ENCODE results near the gene GRM5. TPM values are rescaled to one million over a fixed set of nuclear protein-coding genes. Genes with fewer than 3 reads are reported as not detected.
"Not testable (repeated sequence)": the region's sequence is repeated elsewhere in the genome, so short reads cannot be mapped to it uniquely, and the experiment has no call there.

GRM5 gene
- total RNA-seq, 4 donors from 2014 or later, result 0.09 TPM; not detected in 3

DNA sequence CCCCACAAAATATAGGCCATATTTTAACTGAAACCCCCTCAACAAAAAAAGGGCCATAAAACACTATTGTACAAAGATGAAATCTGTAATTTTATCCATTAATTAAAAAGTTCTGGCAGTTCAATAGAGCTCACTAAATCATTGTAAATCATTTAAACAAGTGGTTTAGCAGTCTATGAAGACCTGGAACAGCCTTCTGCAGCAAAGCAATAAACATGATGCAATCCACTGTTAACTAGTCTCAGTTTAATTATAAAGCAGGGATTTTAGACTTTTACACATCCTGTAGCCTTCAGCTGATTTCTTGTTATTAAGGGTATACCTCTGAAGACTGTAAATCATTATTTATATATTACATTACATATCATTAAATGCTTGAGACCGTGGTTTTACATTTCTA, 8.4 kb downstream of the GRM5 start:
- H3K27ac ChIP-seq; DNase-seq; H3K36me3 ChIP-seq; H3K4me1 ChIP-seq; H3K9me3 ChIP-seq; H3K4me3 ChIP-seq; intact Hi-C loops (cut with DNase I); H3K27me3 ChIP-seq: not testable (repeated sequence)
- WGBS, 2 donors, result 68 to 75% methylated on average over 1 of the region's 1 CpG

DNA sequence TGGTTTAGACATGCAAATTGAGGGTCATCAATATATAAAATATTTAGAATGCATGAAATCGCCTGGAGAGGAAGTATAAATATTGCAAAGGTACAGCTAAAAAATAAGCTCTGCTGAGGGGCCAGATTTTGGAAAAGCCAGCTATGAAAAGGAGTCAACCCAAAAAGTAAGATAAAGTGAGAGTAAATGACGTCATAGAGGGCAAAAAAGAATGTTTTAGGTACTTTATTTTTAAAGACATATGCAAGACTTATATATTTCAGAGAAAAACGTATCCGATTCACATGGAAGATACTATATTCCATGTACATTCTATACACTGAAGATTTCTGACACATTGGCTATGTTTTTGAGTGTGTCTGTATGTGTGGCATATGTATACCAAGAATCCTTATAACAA, 13.6 kb downstream of the GRM5 start:
- Histone ChIP-seq H3K4me1 (no peaks in the 10 kb centered on the region), H3K4me3 (no peak overlapping the region), H3K36me3 (no peaks in the 10 kb centered on the region), H3K27ac (no peak overlapping the region), H3K9me3 (no peaks in the 10 kb centered on the region), H3K27me3 (no peaks in the 10 kb centered on the region)
- no peak for DNase-seq
- WGBS, 2 donors, result 70 to 80% methylated on average over 4 of the region's 4 CpGs
- intact Hi-C loops (cut with DNase I), result no loop called here
- TF ChIP-seq POLR2A (IDR thresholded peaks at IDR 0.05), result no peak
- TF ChIP-seq, protein P1, sequence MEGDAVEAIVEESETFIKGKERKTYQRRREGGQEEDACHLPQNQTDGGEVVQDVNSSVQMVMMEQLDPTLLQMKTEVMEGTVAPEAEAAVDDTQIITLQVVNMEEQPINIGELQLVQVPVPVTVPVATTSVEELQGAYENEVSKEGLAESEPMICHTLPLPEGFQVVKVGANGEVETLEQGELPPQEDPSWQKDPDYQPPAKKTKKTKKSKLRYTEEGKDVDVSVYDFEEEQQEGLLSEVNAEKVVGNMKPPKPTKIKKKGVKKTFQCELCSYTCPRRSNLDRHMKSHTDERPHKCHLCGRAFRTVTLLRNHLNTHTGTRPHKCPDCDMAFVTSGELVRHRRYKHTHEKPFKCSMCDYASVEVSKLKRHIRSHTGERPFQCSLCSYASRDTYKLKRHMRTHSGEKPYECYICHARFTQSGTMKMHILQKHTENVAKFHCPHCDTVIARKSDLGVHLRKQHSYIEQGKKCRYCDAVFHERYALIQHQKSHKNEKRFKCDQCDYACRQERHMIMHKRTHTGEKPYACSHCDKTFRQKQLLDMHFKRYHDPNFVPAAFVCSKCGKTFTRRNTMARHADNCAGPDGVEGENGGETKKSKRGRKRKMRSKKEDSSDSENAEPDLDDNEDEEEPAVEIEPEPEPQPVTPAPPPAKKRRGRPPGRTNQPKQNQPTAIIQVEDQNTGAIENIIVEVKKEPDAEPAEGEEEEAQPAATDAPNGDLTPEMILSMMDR (IDR thresholded peaks at IDR 0.05), result no peak

DNA sequence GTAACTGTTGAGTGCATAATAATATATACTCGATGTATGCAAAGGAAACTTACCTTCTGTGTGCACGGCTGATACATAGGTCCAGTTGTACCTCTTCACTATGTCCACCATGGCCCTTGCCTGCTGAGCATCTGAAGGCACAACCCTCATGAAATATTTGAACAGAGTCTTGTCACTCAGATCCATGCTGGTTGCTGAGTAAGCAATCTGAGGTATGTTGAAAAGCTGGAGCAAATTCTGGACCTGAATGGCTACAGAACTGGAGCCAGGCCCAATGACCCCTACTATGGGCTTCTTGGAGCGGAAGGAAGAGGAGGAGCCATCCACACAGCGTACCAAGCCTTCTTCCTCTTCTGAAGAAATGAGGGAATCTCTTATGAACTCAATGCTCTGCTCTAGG, 18.6 kb downstream of the GRM5 start:
- H3K4me1 ChIP-seq; H3K4me3 ChIP-seq; DNase-seq; H3K27me3 ChIP-seq; H3K9me3 ChIP-seq; H3K36me3 ChIP-seq; intact Hi-C loops (cut with DNase I); H3K27ac ChIP-seq: not testable (repeated sequence)
- 85 to 91% methylated on average over 3 to 4 of the region's 4 CpGs for WGBS, 2 donors

DNA sequence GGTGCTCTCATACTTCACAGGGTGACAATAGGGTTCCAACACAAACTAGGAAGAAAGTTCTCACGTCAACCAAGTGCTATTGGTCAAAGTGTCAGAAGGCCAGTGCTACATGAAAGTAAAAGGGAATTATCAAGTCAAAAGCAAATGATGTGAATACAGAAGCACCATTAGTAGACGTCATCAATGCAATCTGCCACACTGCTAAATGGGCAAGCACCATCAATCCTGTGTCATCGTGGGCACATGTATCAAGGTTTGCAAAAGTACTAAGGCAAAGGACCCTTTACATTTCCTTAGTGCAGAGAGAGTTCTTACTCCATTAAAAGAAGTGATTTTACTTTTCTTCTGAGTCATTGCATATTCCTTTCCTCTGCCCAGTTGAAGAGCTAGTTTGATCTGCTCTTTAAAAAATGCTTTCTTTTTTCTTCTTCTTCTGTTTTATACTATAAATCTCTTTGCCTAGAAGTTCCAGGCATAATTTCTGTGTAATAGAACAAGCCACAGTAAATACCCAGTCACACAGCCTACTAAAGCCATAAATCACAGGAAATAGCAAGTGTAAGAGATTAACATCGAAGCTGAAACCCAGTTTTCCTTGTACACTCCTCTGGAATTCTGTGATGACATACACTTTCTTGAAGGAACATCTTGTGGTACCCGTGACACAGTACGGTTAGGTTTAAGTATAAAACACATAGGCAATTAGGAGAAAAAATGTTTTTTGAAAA, 21.8 kb downstream of the GRM5 start:
- H3K27me3 ChIP-seq; H3K36me3 ChIP-seq; H3K4me3 ChIP-seq; DNase-seq; H3K4me1 ChIP-seq; H3K9me3 ChIP-seq; H3K27ac ChIP-seq; intact Hi-C loops (cut with DNase I): not testable (repeated sequence)
- 63 to 70% methylated on average over 6 of the region's 6 CpGs for WGBS, 2 donors

DNA sequence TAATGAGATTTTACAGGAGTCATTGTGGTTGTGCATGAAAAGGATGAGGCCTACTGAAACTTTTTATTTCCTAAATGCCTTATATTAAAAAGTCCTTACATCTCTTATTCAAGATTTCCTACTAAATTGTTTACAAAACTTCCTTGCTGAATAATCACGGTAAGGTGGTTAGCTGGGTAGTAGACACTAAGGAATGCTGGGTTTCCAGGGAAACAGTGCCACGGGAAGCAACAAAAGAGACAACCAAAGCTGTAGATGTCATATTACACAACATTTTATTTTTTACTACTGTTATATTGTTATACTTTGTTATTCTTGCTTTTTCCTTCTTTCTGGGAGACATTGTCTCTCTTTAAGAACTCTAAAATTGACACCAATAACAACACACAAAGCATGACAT, 36.1 kb downstream of the GRM5 start:
- H3K27me3 ChIP-seq; H3K9me3 ChIP-seq; H3K27ac ChIP-seq; DNase-seq; intact Hi-C loops (cut with DNase I); H3K36me3 ChIP-seq; H3K4me1 ChIP-seq; H3K4me3 ChIP-seq: not testable (repeated sequence)
- WGBS, 2 donors, result 72 to 81% methylated on average over 2 of the region's 2 CpGs

DNA sequence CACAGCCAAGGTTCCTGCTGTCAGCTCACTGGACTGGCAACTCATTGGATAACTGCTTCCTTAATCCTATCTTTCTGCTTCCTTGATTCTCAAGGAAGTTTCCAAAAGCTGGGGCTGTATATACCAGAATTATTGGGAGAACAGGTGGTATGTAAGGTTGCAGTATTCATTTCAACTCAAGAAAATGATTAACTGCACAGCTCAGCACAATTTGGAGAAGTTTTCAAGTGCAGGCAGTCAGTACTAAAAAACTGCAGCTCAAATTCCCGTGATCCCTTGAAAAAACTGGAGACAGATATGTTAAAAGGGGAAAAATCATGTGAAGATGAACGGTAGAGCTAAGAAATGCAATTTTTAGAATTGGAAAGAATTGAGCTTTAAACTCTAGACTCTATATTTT, 44.4 kb downstream of the GRM5 start:
- no peak for TF ChIP-seq POLR2A (IDR thresholded peaks at IDR 0.05)
- TF ChIP-seq, protein P1 (IDR thresholded peaks at IDR 0.05), result no peak
- DNase-seq, result no peak
- no peak overlapping the region for H3K27ac ChIP-seq
- intact Hi-C loops (cut with DNase I), result no loop called here
- no peaks in the 10 kb centered on the region for H3K36me3 ChIP-seq
- H3K4me3 ChIP-seq, result no peak overlapping the region
- H3K27me3 ChIP-seq, result no peaks in the 10 kb centered on the region
- H3K9me3 ChIP-seq, result no peaks in the 10 kb centered on the region
- no peaks in the 10 kb centered on the region for H3K4me1 ChIP-seq
- 67 to 72% methylated on average over 2 of the region's 2 CpGs for WGBS, 2 donors

DNA sequence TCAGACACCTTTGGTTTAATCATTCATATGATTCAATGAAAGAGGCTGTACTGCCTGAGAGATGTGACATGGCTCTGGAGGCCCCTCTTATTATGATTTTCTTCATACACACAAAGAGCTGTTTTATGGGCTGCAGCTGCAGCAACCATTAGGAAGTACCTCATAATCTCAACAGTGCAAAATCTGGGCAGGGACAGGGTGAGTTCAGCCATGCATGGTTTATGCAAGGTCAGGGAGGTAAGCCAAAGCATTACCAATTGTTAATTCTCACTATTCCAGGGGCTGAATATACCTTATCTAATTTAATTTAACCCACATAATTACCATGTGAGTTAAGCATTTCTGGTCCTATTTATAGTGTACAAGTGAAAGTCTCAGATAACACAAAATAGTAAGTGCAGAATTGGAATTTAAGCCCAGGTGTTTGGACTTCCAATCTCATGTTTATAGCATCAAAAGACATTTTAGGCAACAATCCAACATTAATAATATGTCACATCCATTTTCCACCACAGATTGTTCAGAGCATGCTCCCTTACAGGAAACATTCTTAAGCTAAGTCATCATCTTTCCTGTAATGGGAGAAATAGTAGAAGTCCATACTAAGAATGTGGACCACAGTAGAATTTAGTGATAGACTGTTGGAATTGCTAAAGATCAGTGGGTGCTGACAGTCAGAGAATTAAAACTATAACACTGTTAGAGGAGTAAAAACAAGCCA, 45.8 kb downstream of the GRM5 start:
- H3K4me3 ChIP-seq; intact Hi-C loops (cut with DNase I); H3K27me3 ChIP-seq; DNase-seq; H3K36me3 ChIP-seq; H3K4me1 ChIP-seq; H3K9me3 ChIP-seq; H3K27ac ChIP-seq: not testable (repeated sequence)

DNA sequence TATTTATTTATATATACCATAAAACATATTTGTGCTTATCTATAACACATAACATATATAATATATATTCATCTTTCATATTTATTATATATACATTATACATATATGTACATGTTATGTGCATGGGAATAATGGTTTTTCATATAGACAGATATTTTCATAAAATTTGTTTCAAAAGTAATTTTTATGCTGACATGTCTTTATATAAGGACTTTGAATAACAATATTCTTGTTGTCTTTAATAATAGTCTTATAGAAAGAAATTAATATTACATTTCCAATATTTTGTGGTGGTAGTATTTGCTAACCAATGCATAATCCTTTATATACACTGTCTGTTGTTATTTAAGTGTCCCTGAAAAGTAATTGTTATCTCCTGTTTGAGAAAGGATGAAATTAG, 49.6 kb downstream of the GRM5 start:
- no peak for DNase-seq
- H3K9me3 ChIP-seq, result no peaks in the 10 kb centered on the region
- H3K36me3 ChIP-seq, result no peaks in the 10 kb centered on the region
- no peaks in the 10 kb centered on the region for H3K4me1 ChIP-seq
- intact Hi-C loops (cut with DNase I), result no loop called here
- H3K27ac ChIP-seq, result no peak overlapping the region
- no peaks in the 10 kb centered on the region for H3K27me3 ChIP-seq
- no peak overlapping the region for H3K4me3 ChIP-seq
- no peak for TF ChIP-seq POLR2A (IDR thresholded peaks at IDR 0.05)
- TF ChIP-seq, protein P1 (IDR thresholded peaks at IDR 0.05), result no peak

Measured in esophagus squamous epithelium (tissue), 5 donors.